ENCODE data around the gene ADAMTS9. TPM values are rescaled to one million over a fixed set of nuclear protein-coding genes. Genes with fewer than 3 reads are reported as not detected.

Gene ADAMTS9
- total and polyA plus RNA-seq, 2 experiments from 2014 or later, result 60.5 to 168 TPM

DNA sequence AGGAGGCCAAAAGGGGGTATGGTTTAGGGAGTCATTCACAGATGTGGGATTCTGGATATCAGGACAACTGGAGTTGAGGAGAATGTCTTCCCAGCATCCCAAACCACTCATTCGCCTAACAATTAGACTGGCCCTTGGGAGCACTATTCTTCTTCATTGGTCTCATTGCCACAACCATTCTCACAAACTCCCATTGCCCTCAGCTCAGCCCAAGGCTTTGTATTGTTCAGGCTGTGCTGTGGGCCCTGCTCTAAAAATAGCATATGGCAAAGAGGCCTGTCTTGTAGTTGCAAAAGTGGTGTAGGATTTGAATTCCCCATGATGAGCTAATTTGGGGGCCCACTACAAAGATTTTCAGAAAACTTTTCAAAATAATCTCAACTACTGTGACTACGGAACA lies 6.3 kb upstream of the ADAMTS9 start:
- no peak overlapping the region for H3K4me3 ChIP-seq
- TF ChIP-seq, protein P1, sequence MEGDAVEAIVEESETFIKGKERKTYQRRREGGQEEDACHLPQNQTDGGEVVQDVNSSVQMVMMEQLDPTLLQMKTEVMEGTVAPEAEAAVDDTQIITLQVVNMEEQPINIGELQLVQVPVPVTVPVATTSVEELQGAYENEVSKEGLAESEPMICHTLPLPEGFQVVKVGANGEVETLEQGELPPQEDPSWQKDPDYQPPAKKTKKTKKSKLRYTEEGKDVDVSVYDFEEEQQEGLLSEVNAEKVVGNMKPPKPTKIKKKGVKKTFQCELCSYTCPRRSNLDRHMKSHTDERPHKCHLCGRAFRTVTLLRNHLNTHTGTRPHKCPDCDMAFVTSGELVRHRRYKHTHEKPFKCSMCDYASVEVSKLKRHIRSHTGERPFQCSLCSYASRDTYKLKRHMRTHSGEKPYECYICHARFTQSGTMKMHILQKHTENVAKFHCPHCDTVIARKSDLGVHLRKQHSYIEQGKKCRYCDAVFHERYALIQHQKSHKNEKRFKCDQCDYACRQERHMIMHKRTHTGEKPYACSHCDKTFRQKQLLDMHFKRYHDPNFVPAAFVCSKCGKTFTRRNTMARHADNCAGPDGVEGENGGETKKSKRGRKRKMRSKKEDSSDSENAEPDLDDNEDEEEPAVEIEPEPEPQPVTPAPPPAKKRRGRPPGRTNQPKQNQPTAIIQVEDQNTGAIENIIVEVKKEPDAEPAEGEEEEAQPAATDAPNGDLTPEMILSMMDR (IDR thresholded peaks at IDR 0.05; ENCODE audit: low read depth, low read length), result no peak
- peak in 1 of 2 donors; percentile 62 for DNase-seq (ENCODE audit: low read depth in 1 of 2, low spot score in 1 of 2)
- H3K27me3 ChIP-seq, result no peaks in the 10 kb centered on the region
- peaks cover 30% of the 10 kb centered on the region for H3K4me1 ChIP-seq (ENCODE audit: low read depth)
- H3K36me3 ChIP-seq, result no peaks in the 10 kb centered on the region
- H3K27ac ChIP-seq, result peak overlapping the region; percentile 86
- H3K9me3 ChIP-seq (ENCODE audit: low read depth), result no peaks in the 10 kb centered on the region

DNA sequence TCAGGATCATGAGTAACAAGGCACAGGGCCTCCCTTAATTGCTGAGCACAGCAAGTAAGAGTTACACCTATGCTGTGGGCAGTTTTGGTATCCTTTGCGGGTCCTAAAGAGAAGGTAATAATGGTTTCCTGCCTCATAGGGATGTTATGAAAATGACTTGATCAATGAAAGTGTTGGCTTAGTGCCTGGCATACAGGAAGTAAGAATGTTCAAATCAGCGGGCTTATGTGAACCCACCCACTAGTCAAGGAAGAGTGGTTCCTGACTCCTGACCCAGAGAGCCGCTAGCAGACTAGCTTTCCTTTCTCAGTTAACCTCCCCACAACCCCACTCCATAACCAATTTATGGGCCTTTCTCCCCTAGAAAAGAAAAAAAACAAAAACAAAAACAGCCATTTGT lies 5.2 kb upstream of the ADAMTS9 start:
- TF ChIP-seq, protein P1 (IDR thresholded peaks at IDR 0.05; ENCODE audit: low read depth, low read length), result no peak
- Histone ChIP-seq H3K9me3 (ENCODE audit: low read depth) (no peaks in the 10 kb centered on the region), H3K27ac (peak overlapping the region; percentile 86), H3K4me3 (no peak overlapping the region), H3K27me3 (no peaks in the 10 kb centered on the region), H3K4me1 (ENCODE audit: low read depth) (peaks cover 32% of the 10 kb centered on the region), H3K36me3 (no peaks in the 10 kb centered on the region)
- no peak for DNase-seq (ENCODE audit: low read depth in 1 of 2, low spot score in 1 of 2)

DNA sequence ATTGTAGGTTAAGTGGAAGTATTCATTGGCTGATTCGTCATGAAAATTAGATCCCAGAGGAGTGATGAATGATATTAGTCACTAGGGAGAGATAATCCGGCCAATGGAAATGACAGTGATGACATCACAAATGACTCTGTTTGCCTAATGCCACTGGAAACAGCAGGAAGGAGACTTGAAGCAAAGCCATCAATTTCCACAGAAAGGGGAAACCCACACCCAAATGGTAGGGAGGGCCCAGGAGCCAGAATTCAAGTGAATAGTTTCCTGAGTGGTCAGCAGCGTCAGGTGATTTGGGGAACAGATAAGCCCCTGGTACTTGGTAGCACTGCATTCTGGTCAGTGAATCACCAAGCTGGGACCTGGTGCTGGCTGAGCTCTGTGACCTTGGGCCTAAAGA lies 3.3 kb upstream of the ADAMTS9 start:
- DNase-seq (ENCODE audit: low read depth in 1 of 2, low spot score in 1 of 2), result peak in 1 of 2 donors; percentile 52
- TF ChIP-seq, protein P1 (IDR thresholded peaks at IDR 0.05; ENCODE audit: low read depth, low read length), result no peak
- H3K4me1 ChIP-seq (ENCODE audit: low read depth), result peaks cover 32% of the 10 kb centered on the region
- H3K4me3 ChIP-seq, result no peak overlapping the region
- no peaks in the 10 kb centered on the region for H3K27me3 ChIP-seq
- H3K27ac ChIP-seq, result no peak overlapping the region
- no peaks in the 10 kb centered on the region for H3K36me3 ChIP-seq
- no peaks in the 10 kb centered on the region for H3K9me3 ChIP-seq (ENCODE audit: low read depth)

DNA sequence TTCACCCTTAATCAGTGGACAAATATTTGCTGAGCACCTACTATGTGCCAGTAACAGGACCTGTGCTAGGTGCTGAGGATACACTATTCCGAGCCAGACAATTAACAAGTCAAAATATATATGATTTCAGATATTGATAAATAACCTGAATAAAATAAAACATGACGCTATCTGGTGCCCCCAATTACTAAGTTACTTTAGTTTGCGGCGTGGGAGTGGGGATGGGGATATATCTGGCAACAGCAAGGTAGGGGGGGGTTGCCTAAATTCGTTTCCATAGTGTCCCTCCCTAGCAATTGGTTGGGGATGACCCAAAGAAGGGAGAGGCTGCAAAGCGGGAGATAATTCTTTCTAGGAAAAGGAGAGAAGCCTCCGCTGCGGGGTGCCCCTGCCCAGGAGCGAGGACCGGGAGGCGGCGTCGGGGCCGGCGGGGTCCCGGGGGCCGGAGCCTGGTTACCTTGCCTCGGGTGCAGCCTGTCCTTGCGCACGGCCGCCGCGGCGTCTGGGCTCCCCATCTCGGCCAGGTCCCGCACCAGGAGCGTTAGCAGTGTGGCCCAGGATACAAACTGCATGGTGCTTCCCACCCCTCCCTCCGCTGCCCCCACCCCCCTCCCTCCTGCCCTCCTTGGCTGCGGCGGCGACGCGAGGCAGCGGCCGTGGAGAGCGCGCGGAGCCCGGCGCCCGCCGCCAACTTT lies 567 bp downstream of the ADAMTS9 start:
- Histone ChIP-seq H3K9me3 (ENCODE audit: low read depth) (no peaks in the 10 kb centered on the region), H3K4me3 (peak overlapping the region; percentile 64), H3K27me3 (no peaks in the 10 kb centered on the region), H3K36me3 (no peaks in the 10 kb centered on the region), H3K4me1 (ENCODE audit: low read depth) (peaks cover 12% of the 10 kb centered on the region), H3K27ac (peak overlapping the region; percentile 95)
- TF ChIP-seq, protein P1 (IDR thresholded peaks at IDR 0.05; ENCODE audit: low read depth, low read length), result no peak
- DNase-seq (ENCODE audit: low read depth in 1 of 2, low spot score in 1 of 2), result peak in 1 of 2 donors; percentile 13

DNA sequence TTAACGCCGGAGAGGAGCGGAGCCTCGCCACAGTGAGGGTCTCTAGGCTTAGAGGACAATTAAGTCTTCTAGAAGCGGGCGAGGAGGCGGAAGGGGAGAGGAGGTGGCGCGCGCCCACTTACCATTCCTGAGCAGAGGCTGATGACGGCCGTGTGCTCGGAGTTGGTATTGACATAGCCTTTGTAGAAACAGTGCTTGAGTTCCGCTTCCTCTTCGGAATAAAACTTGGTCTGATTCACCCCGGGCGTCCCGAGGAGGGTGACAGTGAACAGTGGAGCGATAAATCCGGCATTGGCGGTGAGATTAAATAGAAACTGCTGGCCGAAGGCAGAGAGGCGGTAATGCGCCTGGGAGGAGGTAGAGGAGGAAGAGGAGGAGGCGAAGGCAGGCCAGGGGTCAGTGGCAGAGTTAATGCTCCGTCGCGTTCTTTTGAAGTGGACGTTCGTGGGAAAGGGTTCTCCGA lies 1.3 kb downstream of the ADAMTS9 start:
- Histone ChIP-seq H3K27ac (peak overlapping the region; percentile 95), H3K36me3 (no peaks in the 10 kb centered on the region), H3K4me3 (peak overlapping the region; percentile 64), H3K27me3 (no peaks in the 10 kb centered on the region), H3K9me3 (ENCODE audit: low read depth) (no peaks in the 10 kb centered on the region), H3K4me1 (ENCODE audit: low read depth) (peaks cover 12% of the 10 kb centered on the region)
- peak in 1 of 2 donors; percentile 77 for DNase-seq (ENCODE audit: low read depth in 1 of 2, low spot score in 1 of 2)
- TF ChIP-seq, protein P1 (IDR thresholded peaks at IDR 0.05; ENCODE audit: low read depth, low read length), result no peak

All from cardiac muscle cell (in vitro differentiated cells and primary cell).